Measurements from ENCODE around the gene SYT1.
A peak's percentile ranks its signal among the peaks of the same experiment; 100 is the strongest.
"Not testable (repeated sequence)": the region's sequence is repeated elsewhere in the genome, so short reads cannot be mapped to it uniquely, and the experiment has no call there.

Gene SYT1

DNA sequence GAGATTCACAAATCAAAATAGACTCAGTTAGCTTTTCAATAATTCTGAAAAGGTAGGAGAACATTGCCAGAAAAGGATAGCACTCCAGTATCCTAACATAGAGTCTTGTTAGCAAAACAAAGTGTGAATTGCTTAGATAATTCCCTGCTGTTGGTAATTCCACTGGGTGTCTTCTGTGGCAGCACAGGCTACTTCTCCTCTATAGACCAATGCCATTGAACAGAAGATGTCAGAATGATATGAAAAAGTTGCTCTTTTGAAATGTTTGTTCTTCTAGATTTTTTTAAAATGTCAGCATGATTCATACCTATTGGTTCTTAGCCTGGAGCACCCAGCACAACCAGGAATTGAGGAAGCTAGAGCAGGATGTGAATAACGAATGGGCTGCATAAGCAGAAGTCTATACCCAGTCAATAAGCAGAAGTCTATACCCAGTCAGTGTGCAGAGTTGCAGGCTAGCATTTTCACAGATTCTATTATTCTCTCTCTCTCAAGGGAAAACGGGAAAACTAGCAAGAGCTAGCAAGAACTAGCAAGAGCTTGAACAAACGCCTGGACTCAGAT is 112.8 kb downstream of the SYT1 start:
- DNase-seq = no peak

DNA sequence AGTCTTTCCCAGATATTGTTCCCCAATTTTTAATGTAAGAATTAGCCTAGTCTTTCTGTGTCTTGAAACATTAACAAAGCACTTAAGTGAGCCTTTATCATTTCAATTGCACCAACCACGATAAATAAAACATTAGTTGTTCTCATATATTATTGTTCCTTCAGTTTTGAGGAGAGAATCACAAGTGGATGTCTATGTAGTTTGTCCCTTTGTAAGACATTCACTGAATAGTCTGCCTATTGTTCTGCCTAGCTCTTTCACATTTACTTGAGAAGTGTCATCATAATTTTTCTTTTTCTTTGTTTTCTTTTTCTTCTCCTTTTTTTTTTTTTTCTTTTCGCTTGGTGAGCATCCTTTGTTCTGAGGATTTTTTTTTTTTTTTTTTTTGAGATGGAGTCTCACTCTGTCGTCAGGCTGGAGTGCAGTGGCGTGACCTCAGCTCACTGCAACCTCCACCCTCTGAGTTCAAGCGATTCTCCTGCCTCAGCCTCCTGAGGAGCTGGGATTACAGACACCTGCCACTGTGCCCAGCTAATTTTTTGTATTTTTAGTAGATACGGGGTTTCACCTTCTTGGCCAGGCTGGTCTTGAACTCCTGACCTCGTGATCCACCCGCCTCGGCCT is 129.7 kb downstream of the SYT1 start:
- no peak for DNase-seq

DNA sequence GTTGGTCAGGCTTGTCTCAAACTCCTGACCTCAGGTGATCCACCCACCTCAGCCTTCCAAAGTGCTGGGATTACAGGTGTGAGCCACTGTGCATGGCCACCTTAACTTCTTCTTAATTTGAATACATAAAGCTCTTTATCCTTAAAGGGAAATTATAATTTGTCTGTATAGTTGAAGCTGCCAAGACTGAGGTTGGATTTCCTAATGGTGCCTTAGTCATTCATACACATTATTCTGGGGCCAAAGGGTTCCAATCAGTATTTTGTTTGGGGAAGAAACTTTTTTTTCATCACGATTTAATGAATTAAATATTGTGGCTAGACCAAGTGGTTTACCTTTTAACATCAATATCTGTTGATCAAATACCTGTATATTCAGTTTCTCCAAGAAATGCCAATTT is 135.9 kb downstream of the SYT1 start:
- DNase-seq = no peak

DNA sequence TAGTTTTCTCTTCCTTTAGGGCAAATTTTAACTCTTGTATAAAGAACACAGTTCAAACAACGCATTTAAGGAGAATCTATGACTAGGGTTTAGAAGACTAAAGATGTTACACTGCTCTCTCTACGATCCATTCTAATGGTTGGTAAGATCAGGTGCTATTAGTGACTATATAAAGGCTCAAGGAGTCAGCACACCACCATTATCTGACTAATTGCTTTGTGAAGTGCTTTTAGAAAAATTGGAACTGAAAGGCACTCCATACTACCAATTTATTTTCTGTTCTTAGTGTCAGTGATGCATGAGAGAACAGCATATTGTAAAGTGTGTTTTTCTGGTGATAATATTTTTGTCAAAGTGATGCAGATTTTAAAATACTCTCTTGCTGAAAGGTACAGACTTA is 136.8 kb downstream of the SYT1 start:
- no peak for DNase-seq

- DNase-seq = no peak
These were observed 141.7 kb downstream of the SYT1 start for GRCh38 chr12:79006306-79006705.

GRCh38 chr12:79008591-79008990 is 144.0 kb downstream of the SYT1 start:
- DNase-seq = no peak

GRCh38 chr12:79012636-79013035 is 148.1 kb downstream of the SYT1 start:
- no peak for DNase-seq

DNA sequence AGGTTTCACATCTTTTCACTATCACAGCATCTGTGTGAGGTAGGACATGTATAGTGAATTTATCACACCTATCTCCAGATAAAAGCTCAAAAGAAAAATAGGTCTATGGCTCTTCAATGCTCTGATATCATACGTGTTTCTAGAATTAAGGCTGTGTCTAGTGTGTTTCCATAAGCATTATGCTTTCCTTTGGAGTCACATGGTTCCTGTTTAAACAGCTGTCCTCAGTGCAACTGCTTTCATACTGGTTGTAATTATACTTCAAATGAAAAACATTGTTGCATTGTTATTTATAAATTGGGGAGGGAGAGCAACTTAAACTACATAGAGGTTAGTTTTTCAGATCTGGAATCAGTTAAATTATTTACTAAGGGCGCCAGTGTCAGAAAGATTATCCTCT is 151.6 kb downstream of the SYT1 start:
- DNase-seq = no peak

DNA sequence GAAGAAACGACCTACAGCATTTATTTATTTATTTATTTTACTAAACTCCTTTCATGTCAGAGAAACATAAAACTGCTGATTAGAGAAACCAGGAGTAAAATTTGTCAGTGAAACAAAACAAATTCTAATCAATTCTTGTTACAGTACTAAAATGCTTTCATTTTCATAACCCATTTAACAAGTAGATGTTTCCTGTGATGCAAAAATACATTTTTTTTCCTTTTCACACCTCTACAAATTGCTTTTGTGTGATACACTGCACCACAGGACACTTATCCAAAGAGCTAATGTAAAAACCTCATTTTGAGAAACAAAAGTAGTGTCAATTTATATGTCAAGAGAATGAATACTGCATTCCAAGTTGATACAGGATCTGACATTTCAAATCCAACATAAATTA is 155.1 kb downstream of the SYT1 start:
- no peak for DNase-seq

GRCh38 chr12:79020106-79020505 is 155.5 kb downstream of the SYT1 start:
- no peak for DNase-seq

GRCh38 chr12:79021021-79021420 is 156.4 kb downstream of the SYT1 start:
- DNase-seq = no peak

GRCh38 chr12:79023261-79023660 is 158.7 kb downstream of the SYT1 start:
- DNase-seq = no peak

DNA sequence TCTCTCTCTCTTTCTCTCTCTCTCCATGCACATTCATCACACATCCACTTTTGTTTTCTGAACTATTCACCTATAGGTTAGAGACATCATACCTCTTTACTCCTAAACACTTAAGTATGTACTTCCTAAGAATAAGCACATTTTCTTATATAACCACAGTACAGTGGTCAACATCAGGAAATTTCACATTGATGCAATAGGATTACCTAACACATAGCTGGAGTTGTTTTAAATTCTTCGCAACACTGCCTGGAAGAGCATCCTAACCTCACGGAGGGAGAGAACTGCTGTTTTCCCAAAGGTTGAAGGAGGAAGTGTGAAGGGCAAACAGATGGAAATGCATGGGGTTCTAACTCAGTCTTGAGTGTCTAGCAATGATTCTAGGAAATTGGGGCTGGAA is 159.2 kb downstream of the SYT1 start:
- peak; percentile 9 for DNase-seq

DNA sequence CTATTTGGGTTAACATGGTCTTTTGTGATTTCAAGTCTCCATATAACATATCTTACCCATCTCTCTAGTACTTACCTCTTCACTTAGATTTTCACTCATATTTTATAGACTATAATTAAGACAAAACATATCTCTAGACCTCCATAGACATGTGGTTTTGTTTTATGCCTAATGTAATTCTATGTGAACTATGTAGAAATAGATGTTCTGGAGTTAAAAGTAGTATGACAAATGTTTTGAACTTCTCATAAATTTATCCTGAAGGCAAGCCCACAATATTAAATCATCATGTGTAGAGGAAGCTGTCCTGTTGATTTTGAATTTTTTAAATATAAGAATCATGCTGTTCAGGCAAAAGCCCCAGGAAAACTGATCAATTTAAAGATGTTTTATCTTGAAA is 169.2 kb downstream of the SYT1 start:
- no peak for DNase-seq

DNA sequence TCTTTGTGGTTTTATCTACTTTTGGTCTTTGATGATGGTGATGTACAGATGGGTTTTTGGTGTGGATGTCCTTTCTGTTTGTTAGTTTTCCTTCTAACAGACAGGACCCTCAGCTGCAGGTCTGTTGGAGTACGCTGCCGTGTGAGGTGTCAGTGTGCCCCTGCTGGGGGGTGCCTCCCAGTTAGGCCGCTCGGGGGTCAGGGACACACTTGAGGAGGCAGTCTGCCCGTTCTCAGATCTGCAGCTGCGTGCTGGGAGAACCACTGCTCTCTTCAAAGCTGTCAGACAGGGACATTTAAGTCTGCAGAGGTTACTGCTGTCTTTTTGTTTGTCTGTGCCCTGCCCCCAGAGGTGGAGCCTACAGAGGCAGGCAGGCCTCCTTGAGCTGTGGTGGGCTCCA is 180.2 kb downstream of the SYT1 start:
- DNase-seq = not testable (repeated sequence)

DNA sequence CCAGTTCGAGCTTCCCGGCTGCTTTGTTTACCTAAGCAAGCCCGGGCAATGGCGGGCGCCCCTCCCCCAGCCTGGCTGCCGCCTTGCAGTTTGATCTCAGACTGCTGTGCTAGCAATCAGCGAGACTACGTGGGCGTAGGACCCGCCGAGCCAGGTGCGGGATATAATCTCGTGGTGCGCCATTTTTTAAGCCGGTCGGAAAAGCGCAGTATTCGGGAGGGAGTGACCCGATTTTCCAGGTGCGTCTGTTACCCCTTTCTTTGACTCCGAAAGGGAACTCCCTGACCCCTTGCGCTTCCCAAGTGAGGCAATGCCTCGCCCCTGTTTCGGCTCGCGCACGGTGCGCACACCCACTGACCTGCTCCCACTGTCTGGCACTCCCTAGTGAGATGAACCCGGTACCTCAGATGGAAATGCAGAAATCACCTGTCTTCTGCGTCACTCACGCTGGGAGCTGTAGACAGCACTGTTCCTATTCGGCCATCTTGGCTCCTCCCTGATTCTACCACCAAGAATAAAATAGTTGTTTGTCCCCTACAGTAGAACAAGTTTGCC is 180.7 kb downstream of the SYT1 start:
- not testable (repeated sequence) for DNase-seq

DNA sequence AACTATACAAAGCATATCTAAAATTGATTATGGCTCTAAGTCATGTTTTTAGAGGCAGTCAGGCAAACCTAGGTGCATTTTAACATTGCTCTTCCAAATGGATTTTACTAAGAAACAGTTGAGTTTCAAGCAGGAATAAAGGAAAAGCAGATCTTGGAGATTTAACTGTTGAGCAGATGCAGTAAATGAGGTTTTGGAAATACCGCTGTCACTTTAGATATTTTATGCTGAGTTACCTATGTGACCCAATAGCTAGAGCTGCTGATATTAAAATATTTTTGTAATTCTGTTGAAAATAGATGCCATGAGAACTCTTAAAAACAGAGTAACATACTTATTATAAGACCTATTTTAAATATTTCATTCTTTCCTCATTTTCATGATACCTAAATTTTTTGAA is 181.4 kb downstream of the SYT1 start:
- no peak for DNase-seq

DNA sequence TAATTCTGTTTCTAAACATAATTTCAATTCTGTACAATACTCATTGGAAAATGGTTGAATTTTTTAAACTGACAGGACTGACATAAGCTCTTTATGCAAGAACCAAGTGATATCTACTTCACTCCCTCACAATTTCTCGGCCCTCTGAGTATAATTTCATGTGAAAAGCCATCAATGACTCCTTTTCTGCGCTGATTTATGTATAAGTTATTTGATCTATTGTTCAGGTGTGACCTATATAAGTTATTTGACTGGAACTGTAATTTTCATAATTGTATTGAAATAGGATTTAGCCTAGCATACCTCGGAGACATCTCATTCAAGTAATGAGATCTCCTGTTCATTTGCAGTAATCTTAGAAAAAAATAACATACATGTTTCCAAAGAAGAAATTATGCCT is 184.4 kb downstream of the SYT1 start:
- DNase-seq = no peak

- no peak for DNase-seq
These were observed 188.8 kb downstream of the SYT1 start for GRCh38 chr12:79053394-79053793.

DNA sequence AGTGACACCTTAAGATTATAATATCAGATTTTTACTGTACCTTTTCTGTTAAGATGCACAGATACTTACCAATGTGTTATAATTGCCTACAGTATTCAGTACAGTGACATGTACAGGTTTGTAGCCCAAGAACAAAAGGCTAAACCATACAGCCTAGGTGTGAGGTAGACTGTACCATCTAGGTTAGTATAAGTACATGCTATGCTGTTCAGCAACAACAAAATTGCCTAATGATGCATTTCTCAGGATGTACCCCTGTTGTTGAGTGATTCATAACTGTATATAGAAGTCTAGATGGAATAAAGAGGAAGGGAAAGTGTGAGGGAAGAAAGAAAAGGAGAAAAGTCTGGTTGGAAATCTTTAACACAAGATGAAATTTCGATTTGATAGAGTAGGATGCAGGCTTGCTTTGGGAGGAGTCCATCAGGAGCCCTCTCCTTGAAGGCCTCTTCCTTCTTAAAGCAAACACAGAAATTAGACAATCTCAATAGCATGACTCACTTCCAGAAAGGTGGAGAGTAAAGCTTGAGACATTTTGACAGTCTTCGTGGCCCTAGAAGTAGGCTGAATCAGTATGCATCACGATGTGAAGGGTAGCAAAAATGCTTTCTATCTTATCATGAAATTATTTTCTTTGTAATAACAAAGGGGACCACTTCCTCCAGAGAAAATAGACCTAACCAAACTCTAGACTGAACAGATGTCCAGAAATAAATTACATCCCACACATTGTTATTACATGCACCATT is 191.5 kb downstream of the SYT1 start:
- peak; percentile 88 for DNase-seq

- peak; percentile 3 for DNase-seq
These were observed 192.2 kb downstream of the SYT1 start for GRCh38 chr12:79056775-79057174.

- no peak for DNase-seq
These were observed 193.0 kb downstream of the SYT1 start for GRCh38 chr12:79057540-79057939.

DNA sequence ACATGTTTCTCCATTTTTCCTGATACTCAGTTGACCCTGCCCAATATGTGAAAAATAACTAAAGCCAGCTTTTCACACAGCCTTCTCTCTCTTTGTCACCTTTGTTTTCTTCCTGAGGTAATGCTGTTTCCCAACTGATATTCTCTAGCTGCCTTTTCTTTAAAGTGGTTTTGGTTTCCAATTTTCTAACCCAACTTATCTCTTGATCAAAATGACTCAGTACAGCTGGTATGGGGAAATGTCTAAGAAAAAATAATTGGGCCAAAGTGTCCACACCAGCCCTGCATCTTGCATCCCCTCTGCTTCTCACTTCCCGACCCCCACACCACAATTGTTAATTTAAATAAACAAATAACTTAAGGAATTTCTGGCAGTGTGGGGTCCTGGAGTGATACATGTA is 193.8 kb downstream of the SYT1 start:
- DNase-seq = peak; percentile 46

DNA sequence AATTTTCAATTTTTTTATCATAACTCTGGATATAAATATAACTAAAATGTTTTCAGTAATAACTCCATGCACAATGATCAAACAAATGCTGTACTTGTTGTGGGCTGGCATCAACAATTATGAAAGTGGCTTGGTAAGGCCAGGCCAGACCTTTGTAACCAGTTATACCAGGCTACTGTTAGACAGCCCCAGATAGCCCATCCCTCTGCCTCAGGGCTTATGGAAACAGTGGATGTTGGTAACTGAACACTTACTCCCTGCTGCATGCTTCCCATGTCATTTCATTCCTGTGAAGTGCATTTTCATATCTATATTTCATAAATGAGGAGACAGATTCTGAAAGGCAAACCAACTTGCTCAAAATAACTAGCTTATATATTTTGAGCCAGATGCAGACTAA is 195.0 kb downstream of the SYT1 start:
- peak; percentile 7 for DNase-seq
